ENCODE results near the gene C12orf57.

The C12orf57 gene

GRCh38 chr12:6963016-6963731, 19.4 kb downstream of the C12orf57 start:
- in situ Hi-C loops (cut with MboI; ENCODE audit: low sequenced_read_pairs) = no loop called here

- in situ Hi-C loops (cut with MboI; ENCODE audit: low sequenced_read_pairs) = no loop called here
Measured at GRCh38 chr12:6963791-6964413, 20.1 kb downstream of the C12orf57 start.

DNA sequence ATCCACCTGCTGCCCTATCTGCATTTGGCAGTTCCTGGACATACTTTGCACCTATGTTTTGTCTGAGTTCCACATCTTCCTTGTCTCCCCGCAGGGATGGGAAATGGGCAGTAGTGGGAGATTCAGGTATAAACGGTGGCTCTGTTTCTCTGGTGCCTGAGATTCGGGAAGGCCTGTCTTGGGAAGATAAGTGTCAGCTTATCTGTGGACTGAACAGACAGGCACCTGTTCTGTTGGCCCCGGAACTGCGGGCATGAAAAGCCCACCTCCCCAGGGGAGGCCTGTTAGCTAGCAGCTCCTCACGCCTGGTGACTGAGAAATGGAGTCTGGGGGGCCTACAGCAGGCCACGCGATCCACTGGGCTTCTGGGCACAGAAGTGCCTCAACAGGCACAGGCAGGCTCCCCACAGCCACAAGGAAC, 20.8 kb downstream of the C12orf57 start:
- in situ Hi-C loops (cut with MboI; ENCODE audit: low sequenced_read_pairs) = no loop called here

GRCh38 chr12:6965026-6965661, 21.3 kb downstream of the C12orf57 start:
- in situ Hi-C loops (cut with MboI; ENCODE audit: low sequenced_read_pairs) = no loop called here

GRCh38 chr12:6965714-6966113, 21.9 kb downstream of the C12orf57 start:
- in situ Hi-C loops (cut with MboI; ENCODE audit: low sequenced_read_pairs) = no loop called here

GRCh38 chr12:6966351-6966750, 22.5 kb downstream of the C12orf57 start:
- in situ Hi-C loops (cut with MboI; ENCODE audit: low sequenced_read_pairs) = no loop called here

GRCh38 chr12:6967651-6968100, 23.9 kb downstream of the C12orf57 start:
- in situ Hi-C loops (cut with MboI; ENCODE audit: low sequenced_read_pairs) = no loop called here

GRCh38 chr12:6968426-6968825, 24.6 kb downstream of the C12orf57 start:
- in situ Hi-C loops (cut with MboI; ENCODE audit: low sequenced_read_pairs) = no loop called here

GRCh38 chr12:6970096-6970527, 26.3 kb downstream of the C12orf57 start:
- in situ Hi-C loops (cut with MboI; ENCODE audit: low sequenced_read_pairs) = no loop called here

- in situ Hi-C loops (cut with MboI; ENCODE audit: low sequenced_read_pairs) = no loop called here
Measured at GRCh38 chr12:6974180-6974579, 30.4 kb downstream of the C12orf57 start.

DNA sequence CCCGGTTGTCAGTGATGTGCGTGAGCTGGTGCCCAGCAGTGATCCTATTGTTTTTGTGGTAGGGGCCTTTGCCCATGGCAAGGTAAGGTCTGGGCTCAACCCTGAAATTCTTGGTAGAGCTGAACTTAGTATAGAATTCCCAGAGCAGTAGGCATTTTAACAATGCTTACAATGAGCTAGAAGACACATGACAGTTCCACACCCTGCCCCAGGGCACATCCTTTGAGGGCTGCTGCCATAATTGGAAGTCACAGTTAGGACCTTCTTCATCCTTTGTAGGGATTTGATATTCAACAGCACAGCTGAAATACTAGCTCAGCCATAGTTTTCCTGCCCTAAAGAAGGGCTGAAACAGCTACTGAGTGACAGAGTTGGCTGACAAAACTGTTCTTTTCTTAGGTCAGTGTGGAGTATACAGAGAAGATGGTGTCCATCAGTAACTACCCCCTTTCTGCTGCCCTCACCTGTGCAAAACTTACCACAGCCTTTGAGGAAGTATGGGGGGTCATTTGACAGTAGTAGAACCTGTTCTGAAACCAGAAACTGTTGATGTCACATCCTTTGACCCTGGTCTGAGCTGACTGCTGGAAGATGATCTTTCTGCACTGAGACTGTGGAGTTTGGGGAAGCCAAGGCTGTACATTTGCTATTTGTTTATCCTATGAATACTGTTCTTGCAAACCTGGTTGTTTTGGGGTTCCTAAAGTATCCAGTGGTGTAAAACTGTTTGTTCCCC, 31.6 kb downstream of the C12orf57 start:
- in situ Hi-C loops (cut with MboI; ENCODE audit: low sequenced_read_pairs) = no loop called here

DNA sequence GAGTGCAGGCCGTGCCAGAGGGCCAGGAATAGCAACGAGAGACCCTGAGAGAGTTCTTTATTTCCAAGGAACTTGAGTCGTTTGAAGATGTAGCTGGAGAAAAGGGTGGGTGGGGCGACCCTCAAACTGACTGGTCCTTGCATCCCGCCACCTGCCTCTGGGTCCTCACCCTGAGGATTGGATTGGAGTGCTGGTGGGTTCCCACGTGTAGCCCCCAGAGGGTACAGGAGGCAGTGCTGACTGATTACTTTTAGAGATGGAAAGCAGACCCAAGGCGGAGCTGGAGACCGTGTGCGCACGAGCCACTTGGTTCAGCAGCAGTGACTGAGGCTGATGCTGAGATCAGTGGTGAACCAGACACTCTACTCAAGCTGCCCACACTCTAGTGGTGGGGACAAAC, 33.8 kb downstream of the C12orf57 start:
- in situ Hi-C loops (cut with MboI; ENCODE audit: low sequenced_read_pairs) = no loop called here

GRCh38 chr12:6978188-6978587, 34.4 kb downstream of the C12orf57 start:
- in situ Hi-C loops (cut with MboI; ENCODE audit: low sequenced_read_pairs) = no loop called here

DNA sequence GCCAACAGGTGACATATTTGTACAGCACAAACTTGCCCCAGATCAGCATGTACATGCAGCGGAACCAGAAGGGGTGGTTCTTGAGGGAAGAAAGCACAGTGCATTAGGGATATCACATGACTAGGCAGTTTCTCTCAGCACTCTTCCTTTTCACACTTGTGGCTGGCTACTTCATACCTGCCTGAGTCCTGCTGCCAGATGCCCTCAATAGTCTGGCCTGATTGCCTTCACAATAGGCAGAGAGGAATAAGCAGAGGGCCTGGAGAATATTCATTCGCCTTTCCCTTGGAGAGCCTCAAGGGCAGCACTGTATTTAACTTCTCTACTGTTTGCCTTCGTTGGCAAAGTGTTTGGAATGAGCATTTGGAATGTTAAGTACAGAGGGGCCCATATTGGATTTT, 34.8 kb downstream of the C12orf57 start:
- in situ Hi-C loops (cut with MboI; ENCODE audit: low sequenced_read_pairs) = no loop called here

DNA sequence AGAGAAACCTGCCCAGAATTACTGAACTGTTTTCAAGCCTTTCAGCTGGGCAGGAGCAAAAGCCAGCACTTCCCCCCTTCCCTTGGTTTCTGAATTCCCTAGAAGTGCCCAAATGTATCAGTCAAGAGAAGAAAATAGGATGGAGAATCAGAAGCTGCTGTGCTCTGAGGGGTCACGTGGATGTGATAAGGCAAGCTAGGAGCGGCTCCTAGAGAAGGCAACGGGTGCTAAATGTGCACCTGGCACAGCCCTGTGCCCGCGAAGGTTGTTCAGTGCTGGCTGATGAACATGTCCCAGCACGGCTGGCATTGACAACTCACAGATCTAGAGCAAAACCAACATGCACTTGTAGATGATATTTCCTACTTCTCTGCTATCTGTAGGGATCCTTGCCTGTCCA, 35.2 kb downstream of the C12orf57 start:
- in situ Hi-C loops (cut with MboI; ENCODE audit: low sequenced_read_pairs) = no loop called here

DNA sequence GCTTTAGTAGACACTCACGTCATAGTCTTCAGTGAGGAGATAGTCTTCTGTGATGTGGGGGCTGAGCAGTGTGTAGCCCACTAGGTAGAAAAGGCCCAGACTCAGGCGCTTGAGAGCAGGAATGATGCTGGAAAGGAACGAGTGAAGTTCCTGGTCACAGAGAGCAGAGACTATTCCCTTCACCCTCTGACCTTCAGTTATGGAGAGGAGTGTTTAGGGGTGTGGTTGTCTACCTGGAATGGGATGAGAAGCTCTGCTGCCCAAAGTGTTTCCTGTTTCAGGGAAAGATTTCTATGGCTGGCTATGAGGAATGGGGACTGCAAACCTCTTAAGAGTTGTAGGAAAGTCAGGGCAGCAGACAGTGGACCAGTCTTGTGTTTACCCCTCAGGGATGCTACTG, 35.6 kb downstream of the C12orf57 start:
- in situ Hi-C loops (cut with MboI; ENCODE audit: low sequenced_read_pairs) = no loop called here

GRCh38 chr12:6980075-6980474, 36.3 kb downstream of the C12orf57 start:
- in situ Hi-C loops (cut with MboI; ENCODE audit: low sequenced_read_pairs) = no loop called here

GRCh38 chr12:6980740-6981139, 36.9 kb downstream of the C12orf57 start:
- in situ Hi-C loops (cut with MboI; ENCODE audit: low sequenced_read_pairs) = no loop called here

GRCh38 chr12:6981152-6982052, 37.6 kb downstream of the C12orf57 start:
- in situ Hi-C loops (cut with MboI; ENCODE audit: low sequenced_read_pairs) = no loop called here

DNA sequence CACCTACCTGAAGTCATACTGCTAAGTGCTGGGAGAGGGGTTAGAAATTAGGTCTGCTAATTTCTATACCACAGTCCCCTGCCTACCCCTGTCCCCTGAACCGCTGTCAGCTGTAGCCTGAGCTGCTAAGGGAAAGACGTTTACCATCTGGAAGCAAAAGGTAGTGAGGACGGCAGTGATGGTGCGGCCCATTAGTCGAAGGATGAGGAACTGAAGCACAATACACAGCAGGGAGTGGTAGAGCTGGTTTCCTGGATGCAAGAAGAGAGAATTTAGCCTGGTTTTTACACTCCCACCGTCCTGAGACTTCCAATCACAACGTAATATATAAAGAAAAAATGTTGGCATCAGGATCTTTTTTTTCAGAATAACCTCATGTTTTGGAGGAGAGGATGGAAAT, 38.7 kb downstream of the C12orf57 start:
- in situ Hi-C loops (cut with MboI; ENCODE audit: low sequenced_read_pairs) = no loop called here
